Measurements from ENCODE around the gene TRRAP. TPM values are rescaled to one million over a fixed set of nuclear protein-coding genes. Genes with fewer than 3 reads are reported as not detected.

TRRAP gene
- total and polyA plus RNA-seq, 2 of the 8 experiments (the other 6 are each of a cell fraction or from before 2014, with no cell fraction given): 21.7 to 48.6 TPM

- Histone ChIP-seq H2AK5ac (ENCODE audit: low read depth, low read length) (no peak overlapping the region), H3K18ac (ENCODE audit: extremely low read depth, low read length) (no peak overlapping the region), H3K9ac (replicated peaks in 1 of 4; ENCODE audit: extremely low read depth in 1 of 4, low read depth in 3 of 4, low read length in 3 of 4) (peak overlapping the region in 1 of 4 experiments; percentile 19; a peak in 1 of 7 replicates), H3K79me1 (ENCODE audit: low read depth, low read length) (no peaks in the 10 kb centered on the region), H3K23ac (ENCODE audit: insufficient read length) (no peak overlapping the region), H4K91ac (replicated peaks; ENCODE audit: insufficient read length, low read length) (no peak overlapping the region), H3K14ac (ENCODE audit: insufficient read length) (no peak overlapping the region), H2BK12ac (ENCODE audit: low read depth, low read length) (peak overlapping the region; percentile 46; the same call in 1 of the 2 replicates), H3K4me2 (ENCODE audit: insufficient read depth in 1 of 2, low read depth in 2 of 2, low read length in 2 of 2) (no peak overlapping the region), H3K56ac (replicated peaks; ENCODE audit: insufficient read length, low read depth, low read length) (no peak overlapping the region), H3K36me3 (ENCODE audit: control insufficient read depth in 2 of 4, insufficient read depth in 4 of 4, low read length in 3 of 4) (peaks cover 19 to 57% (median 50%) of the 10 kb centered on the region in 4 experiments; a peak in 7 of 8 replicates), H3K27me3 (replicated peaks in 1 of 4; ENCODE audit: control insufficient read depth in 3 of 4, extremely low read depth in 1 of 4, insufficient read depth in 3 of 4, low read length in 3 of 4) (no peaks in the 10 kb centered on the region), H3K27ac (ENCODE audit: low read depth, low read length) (no peak overlapping the region), H3K4me1 (replicated peaks in 1 of 4; ENCODE audit: control insufficient read depth in 3 of 4, insufficient read depth in 4 of 4, low read length in 3 of 4) (no peaks in the 10 kb centered on the region), H3K79me2 (ENCODE audit: control insufficient read depth in 1 of 2, insufficient read depth in 2 of 2, low read length in 2 of 2) (no peaks in the 10 kb centered on the region), H4K5ac (ENCODE audit: insufficient read length, low read depth, low read length) (no peak overlapping the region), H2BK5ac (ENCODE audit: low read depth, low read length) (0 out of 2 replicates have a peak overlapping the region, but pooled peaks have one; percentile 40), H3K4me3 (ENCODE audit: extremely low read depth in 1 of 4, insufficient read depth in 2 of 4, low read depth in 3 of 4, low read length in 4 of 4) (no peak overlapping the region), H2BK120ac (replicated peaks; ENCODE audit: low read depth, low read length) (no peak overlapping the region), H4K8ac (ENCODE audit: extremely low read depth, insufficient read depth, low read length) (no peak overlapping the region), H4K20me1 (replicated peaks in 1 of 2; ENCODE audit: control insufficient read depth in 1 of 2, insufficient read depth in 2 of 2, low read length in 2 of 2) (peaks cover 5 to 9% of the 10 kb centered on the region in 2 experiments), H2BK20ac (ENCODE audit: low read length) (no peak overlapping the region), H2BK15ac (ENCODE audit: low read length) (no peak overlapping the region), H3K4ac (replicated peaks; ENCODE audit: insufficient read length, low read depth, low read length) (no peak overlapping the region), H3K9me3 (ENCODE audit: insufficient read depth in 2 of 2, low read depth in 1 of 2, low read length in 1 of 2) (no peaks in the 10 kb centered on the region), H3K23me2 (ENCODE audit: low read depth, low read length) (no peaks in the 10 kb centered on the region; the same call in 1 of the 2 replicates), H2AFZ (ENCODE audit: low read length) (no peak overlapping the region)
- DNase-seq (ENCODE audit: low read depth in 1 of 2, low spot score in 2 of 2) (no peak), FAIRE-seq (no peak)
- POLR2A ChIA-PET (ENCODE audit: partially characterized antibody): no interaction called here
- TF ChIP-seq EGR1 (IDR thresholded peaks at IDR 0.05; ENCODE audit: borderline replicate concordance, low read depth, low read length) (no peak), JUND (IDR thresholded peaks at IDR 0.05; ENCODE audit: low read length) (no peak), TCF12 (IDR thresholded peaks at IDR 0.05; ENCODE audit: low read depth, low read length) (no peak), YY1 (IDR thresholded peaks at IDR 0.05; ENCODE audit: low read depth, low read length) (no peak)
- CTCF ChIA-PET (ENCODE audit: partially characterized antibody): interaction anchor here (0.6 kb wide), 1 partner anchor 331 kb away, joined by 3 read pairs; no protein-coding TSS in a partner anchor
- WGBS, 2 experiments (ENCODE audit: extremely low coverage in 1 of 2, insufficient coverage in 1 of 2, insufficient read length in 1 of 2, insufficient replicate concordance in 2 of 2, low coverage in 1 of 2, low lambda C conversion rate in 2 of 2, missing lambda C conversion rate in 1 of 2): 93 to 100% methylated on average over 4 to 15 of the region's 15 CpGs
Measured at GRCh38 chr7:98996150-98996552, 117.8 kb downstream of the TRRAP start.

Data from H1 (cell line).